H1 (cell line): ENCODE measurements around the gene LRG1. TPM values are rescaled to one million over a fixed set of nuclear protein-coding genes. Genes with fewer than 3 reads are reported as not detected.

ENCODE experiments used
- CBX5 ChIP-seq: fragments of 300-800, 300-1000 bp; sonication (generic); IDR thresholded peaks from 2 replicates; pipeline ENCODE4 v1.7.1; 2016; ENCODE audit warnings: antibody characterized with exemption, low read length, low read depth
- CBX8 ChIP-seq: fragments of 300-800, 300-1000 bp; sonication (generic); IDR thresholded peaks from 2 replicates; pipeline ENCODE4 v1.7.1; 2016; ENCODE audit warnings: low read depth, low read length, borderline replicate concordance
- E2F6 ChIP-seq: IDR thresholded peaks from 2 replicates; pipeline ENCODE4 v1.6.1; 2012; ENCODE audit warnings: inconsistent platforms
- EP300 ChIP-seq, 2 experiments: IDR thresholded peaks; 1 replicate in 1 of 2; 2 replicates in 1 of 2; pipeline ENCODE4 v1.6.1; 2011 to 2012; ENCODE audit warnings: low read depth in 2 of 2, low read length in 2 of 2, mild to moderate bottlenecking in 2 of 2, borderline replicate concordance in 1 of 2, inconsistent platforms in 1 of 2, moderate library complexity in 1 of 2
- polyA plus RNA-seq, 7 experiments: library from polyadenylated mRNA; depleted of rRNA in 3 of 7; stranded (reverse) in 5 of 7; unstranded in 2 of 7; fragments of >200 nt in 5 of 7; fragments of 200-250 nt in 2 of 7; gene quantifications; 1 replicate in 5 of 7; 2 replicates in 1 of 7; 4 replicates in 1 of 7; pipeline versions ENCODE4 v1.2.1 to v1.2.3, GENCODE V29; 2011 to 2013; ENCODE audit warnings: missing spikeins in 2 of 7, mixed read lengths in 2 of 7
- total RNA-seq: library from RNA; stranded (reverse); fragmentation: NEBNext Ultra II Directional; extraction: Animal tissue kit (Norgen Biotek cat#: 25700); gene quantifications from 2 replicates; pipeline ENCODE4 v1.2.1, GENCODE V29; 2021

Gene LRG1
- total and polyA plus RNA-seq, 2 of the 8 experiments (the other 6 are each of a cell fraction or from before 2014, with no cell fraction given) = 0.48 to 0.79 TPM

GRCh38 chr19:4499855-4500254 is 40.0 kb downstream of the LRG1 start (continued):
- TF ChIP-seq CBX8 (no peak), CBX5 (no peak), E2F6 (no peak), EP300 (IDR thresholded peaks at IDR 0.05; ENCODE audit: borderline replicate concordance in 1 of 2, low read depth in 2 of 2, low read length in 2 of 2) (no peak)
